ENCODE data around the gene HNRNPH2. TPM values are rescaled to one million over a fixed set of nuclear protein-coding genes. Genes with fewer than 3 reads are reported as not detected.
A peak's percentile ranks its signal among the peaks of the same experiment; 100 is the strongest.

HNRNPH2 gene
- total and polyA plus RNA-seq, 8 donors: 5.5 to 98.4 (median 33.6) TPM

GRCh38 chrX:101442085-101442484 is 34.1 kb downstream of the HNRNPH2 start:
- H3K9me3 ChIP-seq: no peaks in the 10 kb centered on the region
- H3K4me1 ChIP-seq: no peaks in the 10 kb centered on the region
- intact Hi-C loops (cut with DNase I; ENCODE audit: low total_unique reads): no loop called here
- H3K27me3 ChIP-seq: no peaks in the 10 kb centered on the region
- TF ChIP-seq EP300 (IDR thresholded peaks at IDR 0.05) (no peak), POLR2AphosphoS5 (IDR thresholded peaks at IDR 0.05) (no peak), CTCF (IDR thresholded peaks at IDR 0.05) (no peak), POLR2A (IDR thresholded peaks at IDR 0.05) (no peak)
- H3K27ac ChIP-seq: no peak overlapping the region
- peaks cover 6 to 41% (median 32%) of the 10 kb centered on the region in 4 donors for H3K36me3 ChIP-seq
- no peak for DNase-seq
- H3K4me3 ChIP-seq: no peak overlapping the region
- WGBS, 5 donors: 74 to 91% (median 87%) methylated on average over 2 of the region's 2 CpGs

- peaks cover 0 to 21% (median 6%) of the 10 kb centered on the region in 4 donors for H3K36me3 ChIP-seq
- no peak overlapping the region for H3K4me3 ChIP-seq
- intact Hi-C loops (cut with DNase I; ENCODE audit: low total_unique reads): no loop called here
- TF ChIP-seq CTCF (IDR thresholded peaks at IDR 0.05) (no peak), POLR2AphosphoS5 (IDR thresholded peaks at IDR 0.05) (no peak), POLR2A (IDR thresholded peaks at IDR 0.05) (no peak), EP300 (IDR thresholded peaks at IDR 0.05) (no peak)
- DNase-seq: no peak
- no peak overlapping the region for H3K27ac ChIP-seq
- H3K9me3 ChIP-seq: no peaks in the 10 kb centered on the region
- 81 to 100% (median 91%) methylated on average over 1 of the region's 1 CpG for WGBS, 5 donors
- H3K4me1 ChIP-seq: peaks cover 0 to 8% (median 0%) of the 10 kb centered on the region in 4 donors
- H3K27me3 ChIP-seq: no peaks in the 10 kb centered on the region
These were observed 41.3 kb downstream of the HNRNPH2 start for GRCh38 chrX:101449279-101449678.

- H3K27me3 ChIP-seq: no peaks in the 10 kb centered on the region
- DNase-seq: no peak
- peaks cover 0 to 20% (median 3%) of the 10 kb centered on the region in 4 donors for H3K36me3 ChIP-seq
- no peaks in the 10 kb centered on the region for H3K9me3 ChIP-seq
- intact Hi-C loops (cut with DNase I; ENCODE audit: low total_unique reads): no loop called here
- WGBS, 5 donors: 24 to 69% (median 45%) methylated on average over 1 to 2 of the region's 2 CpGs
- TF ChIP-seq POLR2AphosphoS5 (IDR thresholded peaks at IDR 0.05): no peak
- TF ChIP-seq EP300 (IDR thresholded peaks at IDR 0.05): no peak
- TF ChIP-seq CTCF (IDR thresholded peaks at IDR 0.05): no peak
- no peak for TF ChIP-seq POLR2A (IDR thresholded peaks at IDR 0.05)
- peaks cover 0 to 8% (median 0%) of the 10 kb centered on the region in 4 donors for H3K4me1 ChIP-seq
- no peak overlapping the region for H3K4me3 ChIP-seq
- no peak overlapping the region for H3K27ac ChIP-seq
These were observed 42.1 kb downstream of the HNRNPH2 start for GRCh38 chrX:101450085-101450484.

- WGBS, 5 donors: 40 to 81% (median 67%) methylated on average over 2 of the region's 2 CpGs
- DNase-seq: peak in 1 of 2 donors; percentile 11
- intact Hi-C loops (cut with DNase I; ENCODE audit: low total_unique reads): no loop called here
These were observed 42.9 kb downstream of the HNRNPH2 start for GRCh38 chrX:101450961-101451360.

More at GRCh38 chrX:101450961-101451360, 42.9 kb downstream of the HNRNPH2 start:
- Histone ChIP-seq H3K4me1 (peaks cover 0 to 8% (median 0%) of the 10 kb centered on the region in 4 donors), H3K9me3 (no peaks in the 10 kb centered on the region), H3K27ac (no peak overlapping the region), H3K4me3 (no peak overlapping the region), H3K27me3 (no peaks in the 10 kb centered on the region), H3K36me3 (peaks cover 0 to 20% (median 7%) of the 10 kb centered on the region in 4 donors)
- TF ChIP-seq EP300 (IDR thresholded peaks at IDR 0.05) (no peak), CTCF (IDR thresholded peaks at IDR 0.05) (no peak), POLR2A (IDR thresholded peaks at IDR 0.05) (no peak), POLR2AphosphoS5 (IDR thresholded peaks at IDR 0.05) (no peak)

Data from stomach (tissue), 9 donors.